ENCODE data around the gene PER1. TPM values are rescaled to one million over a fixed set of nuclear protein-coding genes. Genes with fewer than 3 reads are reported as not detected.

The PER1 gene
- total RNA-seq, 4 donors from 2014 or later, result 33.6 to 95.0 (median 56.3) TPM

- H3K27ac ChIP-seq, result peak overlapping the region in 3 of 4 donors; percentile 98 to 100 (median 100)
- no peak for DNase-seq
- 57 to 69% methylated on average over 3 to 4 of the region's 4 CpGs for WGBS, 2 donors
- peaks cover 36 to 77% (median 51%) of the 10 kb centered on the region in 3 donors for H3K4me1 ChIP-seq
- H3K4me3 ChIP-seq, result no peak overlapping the region
- peaks cover 0 to 27% (median 7%) of the 10 kb centered on the region in 3 donors for H3K36me3 ChIP-seq
- no peaks in the 10 kb centered on the region for H3K9me3 ChIP-seq
- H3K27me3 ChIP-seq, result no peaks in the 10 kb centered on the region
- TF ChIP-seq POLR2A (IDR thresholded peaks at IDR 0.05), result no peak
- TF ChIP-seq, protein P1, sequence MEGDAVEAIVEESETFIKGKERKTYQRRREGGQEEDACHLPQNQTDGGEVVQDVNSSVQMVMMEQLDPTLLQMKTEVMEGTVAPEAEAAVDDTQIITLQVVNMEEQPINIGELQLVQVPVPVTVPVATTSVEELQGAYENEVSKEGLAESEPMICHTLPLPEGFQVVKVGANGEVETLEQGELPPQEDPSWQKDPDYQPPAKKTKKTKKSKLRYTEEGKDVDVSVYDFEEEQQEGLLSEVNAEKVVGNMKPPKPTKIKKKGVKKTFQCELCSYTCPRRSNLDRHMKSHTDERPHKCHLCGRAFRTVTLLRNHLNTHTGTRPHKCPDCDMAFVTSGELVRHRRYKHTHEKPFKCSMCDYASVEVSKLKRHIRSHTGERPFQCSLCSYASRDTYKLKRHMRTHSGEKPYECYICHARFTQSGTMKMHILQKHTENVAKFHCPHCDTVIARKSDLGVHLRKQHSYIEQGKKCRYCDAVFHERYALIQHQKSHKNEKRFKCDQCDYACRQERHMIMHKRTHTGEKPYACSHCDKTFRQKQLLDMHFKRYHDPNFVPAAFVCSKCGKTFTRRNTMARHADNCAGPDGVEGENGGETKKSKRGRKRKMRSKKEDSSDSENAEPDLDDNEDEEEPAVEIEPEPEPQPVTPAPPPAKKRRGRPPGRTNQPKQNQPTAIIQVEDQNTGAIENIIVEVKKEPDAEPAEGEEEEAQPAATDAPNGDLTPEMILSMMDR (IDR thresholded peaks at IDR 0.05), result no peak
- intact Hi-C loops (cut with DNase I), result no loop called here
Measured at GRCh38 chr17:8160224-8160577, 8.0 kb upstream of the PER1 start.

DNA sequence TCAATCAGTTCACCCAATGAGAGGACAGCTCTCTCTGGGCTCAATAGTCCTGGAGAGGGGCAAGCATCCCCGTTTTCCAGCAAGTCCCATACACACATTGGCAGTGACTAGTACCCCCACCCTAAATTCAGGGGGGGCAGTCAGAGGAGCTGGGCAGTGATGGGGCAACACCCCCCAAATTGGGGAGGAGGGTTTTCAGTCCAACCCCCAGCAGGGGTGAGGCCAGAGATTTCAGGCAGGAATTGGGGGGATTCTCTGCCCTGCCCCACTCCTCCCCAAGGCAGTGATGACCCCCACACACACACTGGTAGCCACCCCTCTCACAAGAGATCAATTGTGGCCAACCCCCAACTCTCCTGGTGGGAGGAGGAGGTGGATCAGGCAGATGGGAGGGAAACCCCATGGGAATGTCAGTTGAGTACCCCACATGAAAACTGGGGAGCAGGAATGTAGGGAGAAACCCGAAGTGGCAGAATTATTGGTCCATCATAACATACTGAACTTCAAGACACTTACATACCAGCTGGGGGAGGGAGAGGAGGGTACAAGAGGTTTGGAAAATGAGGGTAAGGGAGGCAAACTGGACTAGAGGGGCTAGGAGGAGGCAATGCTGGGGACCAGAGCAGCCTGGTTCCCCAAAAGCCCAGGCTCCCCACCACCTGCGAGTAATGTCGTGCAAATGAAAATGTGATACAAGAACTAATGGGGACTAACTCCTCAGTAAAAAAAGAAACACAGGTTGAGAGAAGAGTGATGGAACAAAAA, 7.4 kb upstream of the PER1 start:
- Histone ChIP-seq H3K4me1 (peaks cover 37 to 78% (median 49%) of the 10 kb centered on the region in 3 donors), H3K27me3 (no peaks in the 10 kb centered on the region), H3K27ac (peak overlapping the region; percentile 14 to 100 (median 80)), H3K4me3 (no peak overlapping the region), H3K36me3 (peaks cover 0 to 27% (median 7%) of the 10 kb centered on the region in 3 donors), H3K9me3 (no peaks in the 10 kb centered on the region)
- TF ChIP-seq, protein P1 (IDR thresholded peaks at IDR 0.05), result no peak
- TF ChIP-seq POLR2A (IDR thresholded peaks at IDR 0.05), result no peak
- intact Hi-C loops (cut with DNase I), result no loop called here
- 58 to 66% methylated on average over 3 to 4 of the region's 4 CpGs for WGBS, 2 donors
- DNase-seq, result no peak

DNA sequence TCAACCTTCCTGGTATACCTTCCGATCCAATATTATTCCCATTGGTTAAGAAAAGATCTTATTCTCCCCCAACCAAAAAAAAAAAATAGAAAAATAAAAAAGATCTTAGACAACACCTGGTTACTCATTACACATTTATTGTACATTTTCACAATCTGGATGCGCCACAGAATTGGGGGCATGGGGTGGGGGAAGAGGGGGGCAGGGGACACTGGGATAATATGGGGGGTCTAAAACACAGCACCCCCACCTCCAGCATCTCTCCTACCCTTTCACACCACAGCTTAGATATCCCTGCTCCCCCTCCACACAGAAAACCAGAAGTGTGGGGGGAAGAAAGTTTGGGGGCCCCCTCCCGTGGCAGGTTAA, 6.8 kb upstream of the PER1 start:
- intact Hi-C loops (cut with DNase I), result no loop called here
- Histone ChIP-seq H3K27ac (peak overlapping the region; percentile 14 to 100 (median 98)), H3K27me3 (no peaks in the 10 kb centered on the region), H3K36me3 (peaks cover 0 to 27% (median 7%) of the 10 kb centered on the region in 3 donors), H3K4me1 (peaks cover 33 to 76% (median 43%) of the 10 kb centered on the region in 3 donors), H3K4me3 (no peak overlapping the region), H3K9me3 (no peaks in the 10 kb centered on the region)
- WGBS, 2 donors, result 56 to 59% methylated on average over 3 of the region's 3 CpGs
- no peak for DNase-seq
- no peak for TF ChIP-seq POLR2A (IDR thresholded peaks at IDR 0.05)
- TF ChIP-seq, protein P1 (IDR thresholded peaks at IDR 0.05), result no peak

DNA sequence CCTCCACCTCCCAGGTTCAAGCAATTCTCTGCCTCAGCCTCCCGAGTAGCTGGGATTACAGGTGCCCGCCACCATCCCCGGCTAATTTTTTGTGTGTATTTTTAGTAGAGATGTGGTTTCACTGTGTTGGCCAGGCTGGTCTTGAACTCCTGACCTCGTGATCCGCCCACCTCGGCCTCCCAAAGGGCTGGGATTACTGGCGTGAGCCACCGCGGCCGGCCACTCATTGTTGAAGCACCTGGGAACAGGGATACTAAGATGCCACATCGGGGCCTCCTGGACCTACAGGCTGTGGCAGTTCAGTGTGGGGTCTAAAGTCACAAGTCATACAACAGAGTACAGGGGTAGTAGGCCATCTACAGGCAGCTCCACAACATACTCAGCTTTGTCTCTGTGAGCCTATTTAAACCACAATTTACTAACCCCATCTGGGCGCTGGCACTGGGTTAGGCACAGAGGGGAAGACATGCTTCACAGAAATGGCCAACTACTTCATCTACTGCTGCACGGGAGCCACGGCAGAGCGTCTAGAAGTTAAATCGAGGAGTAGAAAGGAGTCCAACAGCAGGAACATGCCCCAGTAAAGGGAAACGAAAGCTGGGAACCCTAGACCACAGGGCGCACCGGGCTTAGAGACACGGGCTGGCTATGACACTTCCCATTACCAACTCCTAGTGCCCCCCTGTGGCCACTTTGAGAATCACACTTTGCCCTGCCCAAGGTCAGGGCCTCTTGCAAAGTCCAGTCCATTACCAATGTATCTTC, 6.2 kb upstream of the PER1 start:
- WGBS, 2 donors, result 2 to 26% methylated on average over 7 to 10 of the region's 20 CpGs
- Histone ChIP-seq H3K36me3 (peaks cover under 1 to 27% (median 7%) of the 10 kb centered on the region in 3 donors), H3K27ac (peak overlapping the region; percentile 65 to 100 (median 98)), H3K27me3 (no peaks in the 10 kb centered on the region), H3K4me1 (peaks cover 30 to 76% (median 43%) of the 10 kb centered on the region in 3 donors), H3K9me3 (no peaks in the 10 kb centered on the region), H3K4me3 (peak overlapping the region in 1 of 4 donors; percentile 45)
- DNase-seq, result peak; percentile 71
- intact Hi-C loops (cut with DNase I), result no loop called here
- TF ChIP-seq POLR2A (IDR thresholded peaks at IDR 0.05), result peak in 1 of 4 donors; percentile 27
- TF ChIP-seq, protein P1 (IDR thresholded peaks at IDR 0.05), result peak; percentile 83 to 98 (median 94)
